HG03575 (cell line): ENCODE data around the gene NFU1.
"Not testable (repeated sequence)": the region's sequence is repeated elsewhere in the genome, so short reads cannot be mapped to it uniquely, and the experiment has no call there.

ENCODE experiments used
- ATAC-seq: cut with Tn5 transposase; IDR thresholded peaks from one replicate; pipeline ENCODE4 v1.9.1; 2021; ENCODE audit not compliant: unreplicated experiment, insufficient number of reproducible peaks, low FRiP score; ENCODE audit errors: extremely low read depth

The NFU1 gene

GRCh38 chr2:69453475-69454129 is 16.4 kb upstream of the NFU1 start:
- ATAC-seq: peak; percentile 84

- ATAC-seq: no peak
These were observed 15.5 kb upstream of the NFU1 start for GRCh38 chr2:69452687-69453086.

GRCh38 chr2:69450735-69451416 is 13.6 kb upstream of the NFU1 start:
- no peak for ATAC-seq

GRCh38 chr2:69449906-69450305 is 12.7 kb upstream of the NFU1 start:
- no peak for ATAC-seq

- ATAC-seq: not testable (repeated sequence)
These were observed 6.4 kb upstream of the NFU1 start for GRCh38 chr2:69443673-69444072.

- not testable (repeated sequence) for ATAC-seq
These were observed 2.3 kb upstream of the NFU1 start for GRCh38 chr2:69439499-69439898.

- ATAC-seq: no peak
These were observed 1.3 kb upstream of the NFU1 start for GRCh38 chr2:69438580-69438979.

- no peak for ATAC-seq
These were observed 518 bp upstream of the NFU1 start for GRCh38 chr2:69437751-69438154.

- ATAC-seq: no peak
These were observed 668 bp downstream of the NFU1 start for GRCh38 chr2:69436596-69436937.

GRCh38 chr2:69434753-69435152 is 2.5 kb downstream of the NFU1 start:
- ATAC-seq: no peak

GRCh38 chr2:69429491-69430183 is 7.6 kb downstream of the NFU1 start:
- no peak for ATAC-seq

- no peak for ATAC-seq
These were observed 8.3 kb downstream of the NFU1 start for GRCh38 chr2:69428981-69429380.

GRCh38 chr2:69424419-69424818 is 12.8 kb downstream of the NFU1 start:
- no peak for ATAC-seq

GRCh38 chr2:69422198-69422597 is 15.0 kb downstream of the NFU1 start:
- no peak for ATAC-seq

- ATAC-seq: not testable (repeated sequence)
These were observed 18.1 kb downstream of the NFU1 start for GRCh38 chr2:69419111-69419510.

GRCh38 chr2:69416147-69416546 is 21.1 kb downstream of the NFU1 start:
- ATAC-seq: no peak

- ATAC-seq: no peak
These were observed 26.1 kb downstream of the NFU1 start for GRCh38 chr2:69411120-69411519.

- ATAC-seq: no peak
These were observed 31.9 kb downstream of the NFU1 start for GRCh38 chr2:69405306-69405705.

GRCh38 chr2:69400121-69400520 is 37.1 kb downstream of the NFU1 start:
- ATAC-seq: no peak

- ATAC-seq: no peak
These were observed 40.0 kb downstream of the NFU1 start for GRCh38 chr2:69397234-69397633.
